Fibroblast of skin of right biceps (primary cell): ENCODE data around the gene FAM131B.
"Not testable (repeated sequence)": the region's sequence is repeated elsewhere in the genome, so short reads cannot be mapped to it uniquely, and the experiment has no call there.

Source experiments
- DNase-seq: peaks from one replicate; pipeline ENCODE4 v3.0.0-alpha.2; 2013

Gene FAM131B

DNA sequence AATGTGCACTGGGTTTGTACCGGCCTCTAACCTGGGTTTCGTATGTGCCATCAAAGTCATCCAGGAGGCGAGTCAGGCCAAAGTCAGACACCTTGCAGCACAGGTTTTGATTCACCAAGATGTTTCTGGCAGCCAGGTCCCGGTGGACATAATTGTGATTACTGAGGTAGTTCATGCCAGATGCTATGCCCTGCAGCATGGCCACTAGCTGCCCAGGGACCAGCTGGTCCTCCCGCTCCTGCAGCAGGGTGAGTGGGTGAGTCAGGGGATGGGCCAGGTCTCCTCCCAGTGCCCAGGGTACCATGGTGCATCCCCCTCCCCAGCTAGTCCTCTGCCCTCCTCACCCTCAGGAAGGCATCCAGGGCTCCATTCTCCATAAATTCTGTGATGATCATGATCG, 32.3 kb upstream of the FAM131B start:
- DNase-seq = no peak

DNA sequence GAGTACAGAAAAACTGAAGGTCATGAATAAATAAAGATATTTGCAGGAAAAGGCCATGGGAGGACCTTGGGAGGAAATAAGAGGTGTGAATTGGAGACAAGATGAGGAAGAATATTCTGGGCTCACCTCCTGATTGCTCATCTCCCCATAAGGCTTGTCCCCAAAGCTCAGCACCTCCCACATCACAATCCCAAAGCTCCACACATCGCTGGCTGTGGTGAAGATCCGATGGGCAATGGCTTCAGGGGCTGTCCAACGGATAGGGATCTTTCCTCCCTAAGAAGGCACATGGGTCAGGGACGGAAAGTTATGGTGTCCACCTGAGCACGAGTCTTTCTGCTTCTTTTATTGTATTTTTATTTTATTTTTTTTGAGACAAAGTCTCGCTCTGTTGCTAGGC, 31.6 kb upstream of the FAM131B start:
- no peak for DNase-seq

DNA sequence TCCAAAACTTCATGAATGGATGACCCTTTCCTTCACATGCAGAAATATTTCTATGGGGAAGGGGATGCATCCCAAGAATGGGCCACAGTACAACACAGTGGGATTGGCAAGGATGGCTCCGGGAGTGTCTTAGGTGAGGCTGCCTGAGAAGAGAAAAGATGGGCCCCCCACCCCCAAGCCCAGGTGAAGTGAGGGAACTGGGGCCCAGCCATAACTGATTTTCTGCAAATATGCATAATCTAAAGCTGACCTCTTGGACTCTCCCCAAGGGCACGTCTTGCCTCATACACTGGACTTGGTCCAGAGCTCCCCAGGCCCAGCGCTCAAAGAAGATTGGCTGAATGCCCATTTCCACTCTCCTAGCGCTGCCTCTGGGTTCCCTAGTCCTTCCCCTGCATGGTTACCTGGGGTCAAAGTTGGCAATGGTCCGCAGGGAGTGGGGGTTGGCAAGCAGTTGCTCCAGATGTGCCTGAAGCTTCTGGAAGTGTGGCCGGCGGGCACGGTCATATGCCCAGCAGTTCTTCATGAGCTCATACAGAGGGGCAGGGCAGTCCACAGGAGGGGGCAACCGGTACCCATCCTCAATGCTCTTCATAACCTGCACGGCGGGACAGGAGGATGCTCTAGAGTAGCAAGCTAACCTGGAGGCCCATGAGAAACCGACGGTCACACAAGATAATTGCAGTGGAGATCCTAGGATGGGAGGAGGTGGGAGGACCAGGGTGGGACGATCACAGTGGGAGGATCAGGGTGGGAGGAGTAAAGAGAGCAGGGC, 30.9 kb upstream of the FAM131B start:
- no peak for DNase-seq

DNA sequence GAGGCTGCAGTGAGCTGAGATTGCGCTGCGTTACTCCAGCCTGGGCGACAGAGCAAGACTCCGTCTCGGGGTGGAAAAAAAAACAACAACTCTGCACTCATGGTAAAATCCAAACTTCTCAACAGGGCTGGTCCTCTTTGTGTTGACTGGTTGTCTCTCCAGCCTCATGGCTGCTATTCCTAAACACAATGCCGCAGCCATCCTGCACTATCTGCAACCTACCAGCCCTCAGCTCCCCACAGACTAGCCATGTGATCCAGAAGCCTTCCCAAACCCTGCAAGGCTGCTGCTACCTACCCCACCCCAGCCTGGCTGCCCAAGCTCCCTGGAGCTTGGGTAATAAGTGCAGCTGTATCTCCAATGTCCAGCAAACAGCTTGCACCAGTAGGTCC, 30.4 kb upstream of the FAM131B start:
- no peak for DNase-seq

DNA sequence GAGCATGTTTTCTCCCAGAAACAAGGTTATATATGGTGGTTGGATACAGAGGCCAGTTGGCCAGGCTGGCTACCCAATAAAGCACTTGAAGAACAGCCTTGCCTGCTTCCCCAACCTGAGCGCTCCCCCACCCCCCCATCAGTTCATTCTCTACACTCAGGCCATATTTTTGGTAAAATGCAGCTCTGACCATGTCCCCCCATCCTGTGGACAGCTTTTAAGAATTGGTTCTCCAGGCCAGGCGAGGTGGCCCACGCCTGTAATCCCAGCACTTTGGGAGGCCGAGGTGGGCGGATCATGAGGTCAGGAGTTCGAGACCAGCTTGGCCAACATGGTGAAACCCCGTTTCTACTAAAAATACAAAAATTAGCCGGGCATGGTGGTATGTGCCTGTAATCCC, 29.9 kb upstream of the FAM131B start:
- not testable (repeated sequence) for DNase-seq

DNA sequence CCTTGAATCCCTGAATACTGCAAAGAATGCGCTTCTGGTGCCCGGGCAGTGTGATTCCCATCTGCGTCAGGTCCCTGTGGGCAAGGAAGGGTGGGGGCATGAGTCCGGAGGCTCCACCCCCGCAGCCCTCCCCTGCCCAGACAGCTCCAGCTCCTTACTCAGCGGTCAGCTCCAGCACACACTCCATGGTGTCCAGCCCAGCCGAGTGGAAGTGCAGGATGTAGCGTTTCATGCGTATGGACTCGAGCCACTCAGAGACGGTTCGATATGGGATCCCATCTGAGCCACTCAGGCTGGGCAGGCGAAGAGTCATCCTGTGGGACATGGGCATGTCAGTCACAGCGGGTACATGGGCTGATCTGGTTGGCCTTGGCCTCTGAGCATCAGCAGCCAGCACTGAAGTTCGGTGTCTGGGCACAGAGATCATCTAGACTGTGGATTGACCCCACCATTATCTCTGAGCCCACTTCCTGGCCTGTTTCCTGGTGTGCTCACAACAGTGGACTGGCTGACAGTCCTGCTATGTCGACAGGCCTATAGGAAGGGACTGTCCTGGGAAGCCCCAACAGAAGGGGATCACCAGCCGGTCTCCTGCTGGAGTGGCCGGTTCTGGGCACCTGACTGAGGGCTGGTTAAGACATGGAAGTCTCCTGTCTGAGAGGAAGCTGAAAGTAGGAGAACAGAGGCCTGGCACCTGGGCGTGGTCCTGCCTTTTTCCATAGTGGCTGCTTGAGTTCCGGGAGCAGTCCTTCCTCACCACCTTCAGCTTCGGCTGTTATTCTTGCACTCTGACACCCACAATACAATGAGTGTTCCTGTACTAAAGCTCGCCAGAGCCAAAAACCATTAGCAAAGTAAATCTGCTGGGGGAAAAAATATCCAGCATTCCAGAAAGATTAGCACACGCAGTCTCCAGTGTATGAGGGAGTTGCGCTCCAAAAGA, 29.2 kb upstream of the FAM131B start:
- peak; percentile 87 for DNase-seq

DNA sequence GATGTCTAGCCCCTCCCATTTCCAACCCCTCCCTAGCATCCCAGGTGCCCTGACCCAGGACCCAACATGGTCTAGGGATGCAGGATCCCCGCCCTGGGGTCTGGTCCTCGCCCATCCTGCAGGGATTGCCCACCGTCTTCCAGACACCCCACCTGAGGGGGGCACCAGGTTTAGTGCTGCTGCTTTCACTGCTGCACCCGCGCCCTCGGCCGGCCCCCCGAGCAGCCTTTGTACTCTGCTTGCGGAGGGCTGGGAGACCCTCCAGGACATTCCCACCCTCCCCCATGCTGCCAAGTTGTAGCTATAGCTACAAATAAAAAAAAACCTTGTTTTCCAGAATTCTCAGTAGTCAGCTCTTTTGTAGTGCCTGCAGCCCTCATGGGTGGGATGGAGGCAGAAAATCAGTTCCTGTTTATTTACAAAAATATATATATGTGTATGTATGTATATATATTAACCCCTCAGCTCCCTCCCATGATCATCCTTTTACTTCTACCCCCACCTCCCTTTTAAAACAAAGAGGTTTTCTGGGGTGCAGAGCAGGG, 28.3 kb upstream of the FAM131B start:
- no peak for DNase-seq

DNA sequence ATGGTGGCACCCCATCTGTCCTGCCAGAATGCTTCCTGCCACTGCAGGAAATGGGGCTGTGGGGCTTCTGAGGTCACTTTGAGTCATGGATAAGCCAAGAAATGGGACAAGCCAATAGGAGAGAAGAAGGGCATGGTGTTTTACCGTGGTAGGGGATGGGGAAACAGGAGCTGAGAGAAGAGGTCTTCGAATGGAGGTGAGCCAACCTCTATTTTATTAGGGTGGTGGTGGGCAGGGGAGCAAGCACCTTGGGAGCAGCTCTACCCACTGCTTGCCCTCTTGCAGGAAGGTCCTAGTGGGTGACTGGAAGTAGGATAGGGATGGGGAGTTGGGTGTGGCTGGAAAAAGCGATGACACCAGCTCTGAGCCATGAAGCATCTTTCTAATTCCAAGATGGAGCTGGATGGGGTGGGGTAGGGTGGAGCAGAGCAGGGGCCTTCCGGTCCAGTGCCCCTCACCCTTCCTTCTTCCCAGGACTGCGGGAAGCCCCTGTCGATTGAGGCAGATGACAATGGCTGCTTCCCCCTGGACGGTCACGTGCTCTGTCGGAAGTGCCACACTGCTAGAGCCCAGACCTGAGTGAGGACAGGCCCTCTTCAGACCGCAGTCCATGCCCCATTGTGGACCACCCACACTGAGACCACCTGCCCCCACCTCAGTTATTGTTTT, 27.7 kb upstream of the FAM131B start:
- no peak for DNase-seq

DNA sequence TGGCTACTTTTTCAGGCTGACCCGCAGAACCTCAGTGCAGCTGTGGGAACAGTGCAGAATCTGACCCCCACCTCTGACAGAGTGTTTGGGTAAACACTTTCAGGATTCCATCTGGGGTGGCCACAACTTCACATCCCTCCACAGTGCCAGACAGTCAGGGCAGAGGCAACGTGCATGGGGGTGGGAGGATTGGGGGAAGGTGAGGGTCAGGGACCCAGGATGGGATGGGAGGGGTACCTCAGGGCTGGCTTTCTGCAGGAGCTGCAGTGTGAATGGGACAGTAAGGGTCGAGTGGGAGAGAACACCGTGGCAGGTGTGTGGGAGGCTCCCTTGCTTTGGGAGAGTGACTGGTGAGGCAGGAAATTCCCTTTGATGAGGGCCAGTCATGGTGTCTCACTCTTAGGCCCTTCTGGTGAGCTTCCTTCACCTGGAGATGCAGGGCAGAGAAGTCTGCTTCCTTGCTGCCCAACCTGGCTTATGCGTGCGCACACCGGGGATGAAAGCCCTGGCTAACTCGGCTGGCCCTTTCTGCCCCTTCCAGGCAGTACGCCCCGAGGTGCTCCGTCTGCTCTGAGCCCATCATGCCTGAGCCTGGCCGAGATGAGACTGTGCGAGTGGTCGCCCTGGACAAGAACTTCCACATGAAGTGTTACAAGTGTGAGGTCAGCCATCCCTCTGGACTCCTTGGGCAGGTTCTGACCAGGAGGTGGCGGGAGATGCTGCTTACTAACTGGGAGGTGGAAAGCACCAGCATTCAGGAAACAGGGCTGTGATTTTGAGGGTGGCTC, 27.0 kb upstream of the FAM131B start:
- no peak for DNase-seq

DNA sequence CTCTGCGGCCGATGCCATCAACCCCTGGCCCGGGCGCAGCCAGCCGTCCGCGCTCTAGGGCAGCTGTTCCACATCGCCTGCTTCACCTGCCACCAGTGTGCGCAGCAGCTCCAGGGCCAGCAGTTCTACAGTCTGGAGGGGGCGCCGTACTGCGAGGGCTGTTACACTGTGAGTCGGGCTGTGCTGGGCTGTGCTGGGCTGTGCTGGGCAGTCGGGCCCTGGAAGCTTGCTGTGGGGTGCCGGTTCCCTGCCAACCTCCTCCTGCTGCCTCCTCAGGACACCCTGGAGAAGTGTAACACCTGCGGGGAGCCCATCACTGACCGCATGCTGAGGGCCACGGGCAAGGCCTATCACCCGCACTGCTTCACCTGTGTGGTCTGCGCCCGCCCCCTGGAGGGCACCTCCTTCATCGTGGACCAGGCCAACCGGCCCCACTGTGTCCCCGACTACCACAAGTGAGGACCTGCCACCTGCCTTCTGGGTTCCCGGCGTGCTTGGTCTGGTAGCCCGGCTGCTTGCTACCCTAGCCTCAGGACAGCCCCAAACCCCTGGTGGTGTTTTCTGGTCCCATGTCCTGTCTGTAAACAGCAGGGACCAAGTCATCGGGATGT, 26.1 kb upstream of the FAM131B start:
- no peak for DNase-seq

DNA sequence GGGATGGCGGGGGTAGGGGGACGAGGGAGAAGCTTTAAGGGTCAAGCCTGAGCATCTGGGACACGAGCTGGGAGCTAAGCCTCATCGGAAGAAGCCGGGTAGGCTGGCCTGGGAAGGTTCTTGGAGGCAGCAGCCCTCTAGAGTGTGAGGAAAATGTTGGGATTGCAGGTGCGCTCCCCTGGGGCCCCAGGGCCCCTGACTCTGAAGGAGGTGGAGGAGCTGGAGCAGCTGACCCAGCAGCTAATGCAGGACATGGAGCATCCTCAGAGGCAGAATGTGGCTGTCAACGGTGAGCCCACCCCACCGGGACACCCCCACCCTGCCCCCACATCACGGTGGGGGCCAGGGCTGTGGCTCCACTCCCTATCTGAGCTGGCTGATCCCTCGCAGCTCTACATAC, 25.5 kb upstream of the FAM131B start:
- no peak for DNase-seq

DNA sequence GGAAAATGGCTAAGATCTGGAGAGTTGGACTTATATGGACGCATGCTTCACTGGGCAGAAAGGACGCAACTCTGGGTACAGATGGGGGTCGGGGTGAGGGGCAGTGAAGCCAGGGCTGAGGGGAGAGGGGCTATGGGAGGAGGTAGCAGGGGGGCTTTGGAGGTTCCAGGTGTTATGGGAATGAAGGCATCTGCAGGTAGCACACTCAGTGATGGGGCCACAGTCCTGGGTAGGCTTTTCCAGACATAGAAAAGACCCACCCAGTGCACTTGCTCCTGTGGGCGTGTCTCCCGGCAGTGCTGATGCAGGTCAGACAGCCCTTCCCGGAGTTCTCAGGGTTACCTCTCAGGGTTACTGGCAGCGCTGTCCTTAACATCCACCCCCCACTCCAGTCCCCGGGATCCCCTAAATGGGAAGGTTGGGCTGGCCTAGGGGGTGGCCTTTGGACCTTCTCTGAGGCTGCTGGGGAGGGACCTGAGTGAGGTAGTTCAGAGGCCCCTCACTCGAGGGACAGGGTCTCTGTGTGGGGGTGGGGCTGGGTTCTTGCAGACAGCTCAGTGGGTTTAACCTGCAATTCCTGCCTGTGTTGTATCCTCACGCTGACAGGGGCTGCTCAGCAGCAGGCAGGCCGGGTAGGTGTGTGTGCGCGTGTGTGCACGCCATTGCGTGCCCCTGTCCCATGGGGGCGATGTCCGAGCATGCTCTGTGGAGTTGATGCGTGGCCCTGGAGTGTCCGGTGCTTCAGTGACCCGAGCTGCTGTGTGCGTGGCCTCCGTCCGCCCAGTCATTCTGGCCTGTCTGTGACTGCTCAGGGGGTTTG, 24.9 kb upstream of the FAM131B start:
- no peak for DNase-seq

DNA sequence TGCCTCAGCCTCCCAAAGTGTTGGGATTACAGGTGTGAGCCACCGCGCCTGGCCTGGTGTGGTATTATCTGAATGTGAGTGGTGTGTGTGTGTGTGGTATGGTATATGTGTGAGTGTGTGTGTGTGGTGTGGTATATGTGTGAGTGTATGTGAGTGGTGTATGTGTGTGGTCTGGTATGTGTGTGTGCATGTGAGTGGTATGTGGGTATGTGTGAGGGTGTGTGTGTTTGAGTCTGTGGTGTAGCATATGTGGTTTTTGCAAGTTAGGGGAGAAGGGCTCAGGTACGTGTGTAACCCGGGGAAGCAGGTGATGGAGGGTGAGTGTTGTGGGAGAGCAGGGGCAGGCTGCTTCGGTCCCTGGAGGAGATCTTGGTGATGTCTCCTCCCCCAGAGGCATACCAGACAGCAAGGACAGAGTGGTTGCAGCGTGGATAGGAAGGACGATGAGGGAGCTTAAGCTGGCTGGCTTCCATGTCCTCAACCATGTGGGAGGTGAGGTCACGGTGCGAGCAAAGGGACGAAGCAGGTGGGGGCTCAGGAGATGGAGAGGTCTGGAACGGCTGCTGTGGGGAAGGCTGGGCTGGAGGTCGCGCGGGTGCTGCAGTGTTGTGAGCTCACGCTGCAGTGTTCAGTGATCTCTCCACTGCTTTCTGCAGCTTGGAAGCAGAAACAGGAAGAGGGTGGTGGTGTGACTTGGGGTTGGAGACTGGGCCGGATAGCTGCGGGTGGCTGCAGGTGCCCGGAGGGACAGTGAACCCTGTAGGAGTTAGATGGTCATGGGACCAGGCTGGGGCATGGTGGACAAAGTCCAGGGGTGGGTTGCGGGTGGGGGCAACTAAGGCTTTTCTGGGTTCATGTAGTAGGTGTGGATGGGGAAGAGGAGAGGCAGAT, 23.6 kb upstream of the FAM131B start:
- DNase-seq = no peak

DNA sequence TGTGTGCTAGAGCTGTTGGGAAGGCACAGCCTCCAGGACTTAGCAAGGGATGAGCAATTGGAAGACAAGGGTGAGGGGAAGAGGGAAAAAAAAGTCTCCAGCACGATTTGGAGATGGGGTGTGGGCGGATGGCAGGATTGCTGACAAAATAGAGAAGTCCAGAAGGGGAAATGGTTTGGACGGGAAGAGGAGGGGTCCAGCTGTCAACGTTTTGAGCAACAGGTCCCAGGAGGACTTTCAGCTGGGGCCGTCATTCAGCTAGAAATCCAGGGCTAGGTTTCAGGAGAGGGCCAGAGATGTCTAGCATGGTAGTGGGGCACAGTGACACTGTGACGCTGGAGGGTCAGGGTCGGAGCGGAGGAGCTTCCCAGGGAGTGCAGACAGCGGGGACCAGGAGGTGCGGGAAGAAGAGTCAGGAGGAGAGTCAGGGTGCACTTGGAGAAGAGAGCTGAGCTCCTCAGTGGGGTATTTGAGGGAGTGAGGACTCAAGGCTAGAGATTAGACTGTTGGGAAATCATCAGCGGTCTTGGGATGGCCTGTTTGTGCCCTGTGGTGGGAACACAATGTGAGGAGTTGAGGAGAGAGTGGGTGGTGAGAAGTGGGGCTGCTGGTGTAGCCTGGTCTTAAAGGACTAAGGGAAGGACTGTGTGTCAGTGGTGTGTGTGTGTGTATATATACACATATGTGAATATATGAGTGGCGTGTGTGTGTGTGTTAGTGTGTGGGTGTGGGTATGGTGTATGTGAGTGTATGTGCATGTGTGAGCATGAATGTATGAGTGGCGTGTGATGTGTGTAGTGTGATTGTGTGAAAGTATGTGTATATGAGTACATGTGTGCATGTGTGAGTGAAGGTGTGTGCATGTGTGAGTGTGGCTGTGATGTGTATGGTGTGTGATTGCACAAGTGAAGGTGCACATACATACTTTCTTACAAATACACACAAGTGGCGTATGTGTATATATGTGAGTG, 22.4 kb upstream of the FAM131B start:
- DNase-seq = no peak

DNA sequence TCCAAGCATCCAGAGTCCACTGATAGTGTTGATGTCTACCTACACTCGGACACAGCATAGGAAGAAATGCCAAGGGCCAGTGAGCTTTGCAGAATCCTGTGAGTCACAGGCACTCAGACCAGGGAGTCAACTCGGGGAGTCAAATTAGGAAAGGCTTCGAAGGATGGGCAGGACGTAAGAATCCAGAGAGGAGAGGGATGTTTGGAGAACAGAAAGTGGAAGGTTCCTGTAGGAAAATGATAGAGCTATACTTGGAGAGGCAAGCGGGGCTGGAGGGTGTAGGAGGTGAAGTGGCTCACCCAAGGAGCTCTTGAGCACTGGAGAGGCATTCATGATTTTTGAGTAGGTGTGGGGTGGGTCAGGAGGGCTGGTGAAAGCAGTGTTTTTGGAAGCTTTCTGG, 21.6 kb upstream of the FAM131B start:
- DNase-seq = no peak

DNA sequence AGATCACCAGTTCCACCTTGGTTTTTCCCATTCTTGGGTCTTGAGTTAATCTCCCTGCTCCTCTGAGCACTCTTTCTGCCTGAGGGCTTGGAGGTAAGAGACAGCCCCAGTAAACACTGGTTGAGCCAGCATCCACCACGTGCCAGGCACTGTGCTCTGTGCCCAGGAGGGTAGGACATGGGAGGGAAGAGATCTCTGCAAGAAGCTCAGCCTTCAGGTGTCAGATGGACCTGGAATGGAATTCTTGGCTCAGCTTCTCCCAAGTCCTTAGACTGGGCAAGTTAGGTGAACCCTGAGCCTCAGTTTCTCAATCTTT, 21.1 kb upstream of the FAM131B start:
- no peak for DNase-seq

DNA sequence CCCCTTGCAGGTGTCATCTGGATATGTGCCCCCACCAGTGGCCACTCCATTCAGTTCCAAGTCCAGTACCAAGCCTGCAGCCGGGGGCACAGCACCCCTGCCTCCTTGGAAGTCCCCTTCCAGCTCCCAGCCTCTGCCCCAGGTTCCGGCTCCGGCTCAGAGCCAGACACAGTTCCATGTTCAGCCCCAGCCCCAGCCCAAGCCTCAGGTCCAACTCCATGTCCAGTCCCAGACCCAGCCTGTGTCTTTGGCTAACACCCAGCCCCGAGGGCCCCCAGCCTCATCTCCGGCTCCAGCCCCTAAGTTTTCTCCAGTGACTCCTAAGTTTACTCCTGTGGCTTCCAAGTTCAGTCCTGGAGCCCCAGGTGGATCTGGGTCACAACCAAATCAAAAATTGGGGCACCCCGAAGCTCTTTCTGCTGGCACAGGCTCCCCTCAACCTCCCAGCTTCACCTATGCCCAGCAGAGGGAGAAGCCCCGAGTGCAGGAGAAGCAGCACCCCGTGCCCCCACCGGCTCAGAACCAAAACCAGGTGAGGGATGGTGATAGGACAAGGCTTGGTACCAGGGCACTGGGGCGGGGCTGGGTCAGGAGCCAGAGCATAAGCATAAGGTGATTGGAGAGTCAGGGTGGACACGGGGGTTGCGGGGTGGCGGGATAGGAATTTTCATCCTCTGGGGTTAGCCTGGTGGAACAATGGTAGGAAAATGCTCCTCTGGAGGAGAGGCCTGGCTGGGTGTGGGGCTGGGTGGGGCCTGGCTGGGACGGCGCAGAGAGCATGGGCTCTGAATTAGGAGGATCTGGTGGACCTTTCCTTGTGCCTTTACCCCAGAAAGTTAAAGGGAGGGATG, 20.5 kb upstream of the FAM131B start:
- no peak for DNase-seq
